Measurements from ENCODE around the gene CCDC88C. TPM values are rescaled to one million over a fixed set of nuclear protein-coding genes. Genes with fewer than 3 reads are reported as not detected.

CCDC88C gene
- polyA plus RNA-seq, 1 donor (not counting 4 experiments of a cell fraction or from before 2014, with no cell fraction given) = 2.4 TPM

DNA sequence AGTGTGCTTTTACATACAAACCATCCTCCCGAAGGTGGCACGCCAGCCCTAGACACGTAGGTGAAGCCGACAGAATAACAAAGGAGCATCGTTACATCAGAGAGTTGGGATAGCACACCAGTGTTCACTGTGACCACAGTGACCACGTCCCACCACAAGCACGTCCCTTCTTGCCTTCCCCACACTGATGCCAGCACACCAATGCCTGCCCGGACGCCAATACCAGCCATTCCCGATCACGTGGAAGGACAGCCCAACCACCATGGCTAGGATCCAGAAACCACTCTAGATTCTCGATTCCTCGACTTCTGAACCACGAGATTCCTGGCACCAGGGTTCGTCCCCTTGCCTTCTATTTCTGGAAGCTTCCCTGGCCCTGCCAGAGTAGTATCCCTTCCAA, 125.1 kb downstream of the CCDC88C start:
- Histone ChIP-seq H2AFZ (ENCODE audit: control insufficient read depth, low read length) (no peak overlapping the region), H4K20me1 (ENCODE audit: control insufficient read depth, extremely low read depth, insufficient read depth, low read length) (no peaks in the 10 kb centered on the region), H3K27me3 (ENCODE audit: control insufficient read depth, extremely low read depth, insufficient read depth, low read length) (no peaks in the 10 kb centered on the region), H3K79me2 (ENCODE audit: control insufficient read depth, insufficient read depth, low read length) (no peaks in the 10 kb centered on the region), H3K4me2 (ENCODE audit: control insufficient read depth, extremely low read depth, insufficient read depth, low read depth, low read length) (no peak overlapping the region), H3K9me3 (ENCODE audit: control insufficient read depth, low read depth, low read length) (no peaks in the 10 kb centered on the region), H3K27ac (ENCODE audit: control insufficient read depth, insufficient read depth, low read length) (no peak overlapping the region), H3K9me1 (ENCODE audit: control insufficient read depth, extremely low read depth, insufficient read depth, low read length) (no peaks in the 10 kb centered on the region), H3K9ac (ENCODE audit: control insufficient read depth, extremely low read depth, insufficient read depth, low read length) (no peak overlapping the region), H3K4me3 (ENCODE audit: control insufficient read depth in 2 of 3, extremely low read depth in 1 of 3, insufficient read depth in 2 of 3, low read depth in 1 of 3, low read length in 3 of 3) (no peak overlapping the region), H3K4me1 (ENCODE audit: control insufficient read depth, extremely low read depth, insufficient read depth, low read length) (no peaks in the 10 kb centered on the region), H3K36me3 (ENCODE audit: control insufficient read depth in 2 of 2, extremely low read depth in 1 of 2, insufficient read depth in 2 of 2, low read length in 2 of 2) (peaks cover 0 to 3% of the 10 kb centered on the region in 2 experiments)
- FAIRE-seq (no peak), DNase-seq (ENCODE audit: low read depth, low spot score) (no peak)
- TF ChIP-seq EZH2 (IDR thresholded peaks at IDR 0.05; ENCODE audit: low read length) = no peak
- TF ChIP-seq, protein P1, sequence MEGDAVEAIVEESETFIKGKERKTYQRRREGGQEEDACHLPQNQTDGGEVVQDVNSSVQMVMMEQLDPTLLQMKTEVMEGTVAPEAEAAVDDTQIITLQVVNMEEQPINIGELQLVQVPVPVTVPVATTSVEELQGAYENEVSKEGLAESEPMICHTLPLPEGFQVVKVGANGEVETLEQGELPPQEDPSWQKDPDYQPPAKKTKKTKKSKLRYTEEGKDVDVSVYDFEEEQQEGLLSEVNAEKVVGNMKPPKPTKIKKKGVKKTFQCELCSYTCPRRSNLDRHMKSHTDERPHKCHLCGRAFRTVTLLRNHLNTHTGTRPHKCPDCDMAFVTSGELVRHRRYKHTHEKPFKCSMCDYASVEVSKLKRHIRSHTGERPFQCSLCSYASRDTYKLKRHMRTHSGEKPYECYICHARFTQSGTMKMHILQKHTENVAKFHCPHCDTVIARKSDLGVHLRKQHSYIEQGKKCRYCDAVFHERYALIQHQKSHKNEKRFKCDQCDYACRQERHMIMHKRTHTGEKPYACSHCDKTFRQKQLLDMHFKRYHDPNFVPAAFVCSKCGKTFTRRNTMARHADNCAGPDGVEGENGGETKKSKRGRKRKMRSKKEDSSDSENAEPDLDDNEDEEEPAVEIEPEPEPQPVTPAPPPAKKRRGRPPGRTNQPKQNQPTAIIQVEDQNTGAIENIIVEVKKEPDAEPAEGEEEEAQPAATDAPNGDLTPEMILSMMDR (optimal IDR thresholded peaks at IDR 0.05 in 1 of 3, IDR thresholded peaks at IDR 0.05 in 1 of 3, conservative IDR thresholded peaks at IDR 0.05 in 1 of 3; ENCODE audit: extremely low read depth in 1 of 3, insufficient read depth in 2 of 3, low read length in 3 of 3) = no peak
- dilution Hi-C loops (cut with MboI; ENCODE audit: extremely low pct_ligation_motif_present, low sequenced_read_pairs) = loop anchor here (25.0 kb wide), 2 partner anchors 130 to 380 kb away; no protein-coding TSS in a partner anchor

DNA sequence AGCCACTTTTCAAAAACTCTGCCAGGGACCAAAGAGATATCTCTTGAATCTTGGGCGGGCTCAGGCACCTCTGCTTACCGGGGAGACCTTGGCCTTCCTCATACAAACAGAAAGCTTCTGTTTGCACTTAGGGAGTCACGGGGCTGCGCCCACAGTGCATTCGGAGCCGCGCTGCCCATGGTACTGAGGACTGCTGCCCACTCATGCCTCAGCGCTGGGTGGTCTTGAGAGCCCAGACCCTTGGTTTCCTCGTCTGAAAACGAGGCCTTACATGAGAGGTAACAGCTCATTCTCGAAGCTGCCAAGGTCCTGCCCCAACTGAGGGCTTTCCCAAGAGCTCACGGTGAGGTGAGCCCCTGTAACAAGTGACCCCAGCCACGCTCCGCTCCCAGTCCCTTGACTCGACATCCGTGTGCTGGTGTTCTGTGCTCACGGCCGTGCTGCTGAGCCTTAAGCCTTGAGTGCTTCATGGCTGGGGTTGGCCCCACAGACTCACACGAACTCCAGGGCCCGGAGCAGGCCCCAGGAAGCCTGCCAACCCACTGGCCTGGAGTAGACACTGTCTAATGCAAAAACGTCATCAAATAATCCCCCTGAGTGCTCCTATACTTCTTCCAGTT, 125.7 kb downstream of the CCDC88C start:
- FAIRE-seq (no peak), DNase-seq (ENCODE audit: low read depth, low spot score) (no peak)
- Histone ChIP-seq H3K79me2 (ENCODE audit: control insufficient read depth, insufficient read depth, low read length) (no peaks in the 10 kb centered on the region), H3K9ac (ENCODE audit: control insufficient read depth, extremely low read depth, insufficient read depth, low read length) (no peak overlapping the region), H3K27ac (ENCODE audit: control insufficient read depth, insufficient read depth, low read length) (no peak overlapping the region), H2AFZ (ENCODE audit: control insufficient read depth, low read length) (no peak overlapping the region), H3K36me3 (ENCODE audit: control insufficient read depth in 2 of 2, extremely low read depth in 1 of 2, insufficient read depth in 2 of 2, low read length in 2 of 2) (no peaks in the 10 kb centered on the region), H3K4me2 (ENCODE audit: control insufficient read depth, extremely low read depth, insufficient read depth, low read depth, low read length) (no peak overlapping the region), H3K4me1 (ENCODE audit: control insufficient read depth, extremely low read depth, insufficient read depth, low read length) (no peaks in the 10 kb centered on the region), H3K9me1 (ENCODE audit: control insufficient read depth, extremely low read depth, insufficient read depth, low read length) (no peaks in the 10 kb centered on the region), H3K4me3 (ENCODE audit: control insufficient read depth in 2 of 3, extremely low read depth in 1 of 3, insufficient read depth in 2 of 3, low read depth in 1 of 3, low read length in 3 of 3) (no peak overlapping the region), H3K27me3 (ENCODE audit: control insufficient read depth, extremely low read depth, insufficient read depth, low read length) (no peaks in the 10 kb centered on the region), H3K9me3 (ENCODE audit: control insufficient read depth, low read depth, low read length) (no peaks in the 10 kb centered on the region), H4K20me1 (ENCODE audit: control insufficient read depth, extremely low read depth, insufficient read depth, low read length) (no peaks in the 10 kb centered on the region)
- TF ChIP-seq EZH2 (IDR thresholded peaks at IDR 0.05; ENCODE audit: low read length) = no peak
- TF ChIP-seq, protein P1 (optimal IDR thresholded peaks at IDR 0.05 in 1 of 3, IDR thresholded peaks at IDR 0.05 in 1 of 3, conservative IDR thresholded peaks at IDR 0.05 in 1 of 3; ENCODE audit: extremely low read depth in 1 of 3, insufficient read depth in 2 of 3, low read length in 3 of 3) = no peak
- dilution Hi-C loops (cut with MboI; ENCODE audit: extremely low pct_ligation_motif_present, low sequenced_read_pairs) = loop anchor here (25.0 kb wide), 2 partner anchors 130 to 380 kb away; no protein-coding TSS in a partner anchor

All from keratinocyte (primary cell).